Heart left ventricle (tissue), 16 donors: ENCODE measurements around the gene NALCN. TPM values are rescaled to one million over a fixed set of nuclear protein-coding genes. Genes with fewer than 3 reads are reported as not detected.

Source experiments
- ATAC-seq, 4 donors: fragments of 200-7000 bp; cut with Tn5 transposase; one replicate each; pipeline ENCODE4 v1.9.1; 2020 to 2022; ENCODE audit warnings: moderate library complexity in 4 of 4, mild to moderate bottlenecking in 3 of 4, moderate number of reproducible peaks in 1 of 4
- DNase-seq, 5 donors: peaks; one replicate each; pipeline ENCODE4 v3.0.0-alpha.2; 2020
- H3K27ac ChIP-seq, 12 donors: fragments of 200-600 bp; sonication (generic) in 4 of 12; one replicate each; pipeline versions ENCODE4 v1.5.0 to v1.8.0; 2016 to 2022; ENCODE audit warnings: mild to moderate bottlenecking in 2 of 12
- H3K27me3 ChIP-seq, 9 donors: fragments of 200-600 bp; sonication (generic) in 2 of 9; one replicate each; pipeline versions ENCODE4 v1.5.1 to v1.8.0; 2016 to 2022; ENCODE audit warnings: mild to moderate bottlenecking in 3 of 9
- H3K36me3 ChIP-seq, 9 donors: fragments of 200-600 bp; sonication (generic) in 2 of 9; one replicate each; pipeline versions ENCODE4 v1.5.0 to v1.8.0; 2018 to 2022; ENCODE audit warnings: mild to moderate bottlenecking in 2 of 9
- H3K4me1 ChIP-seq, 12 donors: fragments of 200-600 bp; sonication (generic) in 4 of 12; one replicate each; pipeline versions ENCODE4 v1.5.0 to v1.8.0; 2016 to 2022; ENCODE audit warnings: mild to moderate bottlenecking in 3 of 12
- H3K4me3 ChIP-seq, 12 donors: fragments of 200-600 bp; sonication (generic) in 4 of 12; one replicate each; pipeline versions ENCODE4 v1.5.0 to v1.8.0; 2017 to 2022; ENCODE audit warnings: mild to moderate bottlenecking in 9 of 12, moderate library complexity in 4 of 12
- H3K9me3 ChIP-seq, 12 donors: fragments of 200-600 bp; sonication (generic) in 4 of 12; one replicate each; pipeline versions ENCODE4 v1.5.0 to v1.8.0; 2016 to 2022; ENCODE audit warnings: mild to moderate bottlenecking in 1 of 12
- CTCF ChIP-seq, 12 donors: fragments of 200-600 bp; sonication (generic) in 4 of 12; IDR thresholded peaks; one replicate each; pipeline versions ENCODE4 v1.5.0 to v1.8.0; 2018 to 2022; ENCODE audit warnings: antibody characterized with exemption in 12 of 12, mild to moderate bottlenecking in 5 of 12
- POLR2A ChIP-seq, 2 donors: fragments of 450-650 bp; IDR thresholded peaks; one replicate each; pipeline ENCODE4 v1.6.1; 2017; ENCODE audit warnings: antibody characterized with exemption in 2 of 2, mild to moderate bottlenecking in 2 of 2, moderate library complexity in 2 of 2
- WGBS, 4 donors: extraction: QIAGEN DNeasy Blood & Tissue Kit in 2 of 4; methylation state at CpG; one replicate each; pipeline versions ENCODE4 v1.1.5 to v1.1.7; 2013 to 2018; 5-methylcytosine and 5-hydroxymethylcytosine counted together
- intact Hi-C, 10 donors: fragments of 100-400 bp; cut with DNase I; formaldehyde crosslinking; loops; one replicate each; pipeline versions ENCODE4 v1.11.1 to v1.14.2; 2022
- polyA plus RNA-seq, 2 donors: library from polyadenylated mRNA; stranded (reverse); fragments of 200-250 nt; gene quantifications; one replicate each; pipeline ENCODE4 v1.2.3, GENCODE V29; 2013
- total RNA-seq, 9 donors: library from RNA; depleted of rRNA in 2 of 9; stranded (reverse); fragments of >200 nt in 2 of 9; fragmentation: NEBNext Ultra II Directional in 3 of 9; extraction: Animal tissue kit (Norgen Biotek cat#: 25700) in 3 of 9; gene quantifications; one replicate each; pipeline versions ENCODE4 v1.1.0 to v1.2.4, GENCODE V29; 2016 to 2023
- donor health status: ischemic (EF 13 %, LVEDD 7.1; RV severe dilation, severe dysfunction).
- donor health status: healthy with polysubstance abuse.
- donor health status: DM: no; HTN: yes; CAD: no.
- donor health status: DM: no; HTN: no; CAD: no.
- donor health status: ischemic (EF 25% LVEDD 6.9; RV normal size, moderate dysfunction).
- donor health status: ischemic (EF 25% LVEDD 5.7; RV mildly dilated, moderate dysfunction).
- donor health status: healthy.
- donor health status: DM: yes; HTN: yes; CAD: no.
- donor health status: ischemic (EF 35%, LVEDD 5.7; RV mildly dilated, moderate dysfunction).
- donor health status: nonischemic (EF 11% LVEDD 7.7; RV severe dilation, severe dysfunction).
- donor health status: DM: yes; HTN: yes; CAD: no.
- donor health status: PGD.
- donor health status: ischemic (EF 29% LVEDD 5.4; RV normal size, mild dysfunction).
- donor health status: nonischemic (EF 23%, LVEDD 6.1; RV moderate dilation, normal function).

NALCN gene
- total and polyA plus RNA-seq, 11 donors = 1.9 to 11.4 (median 6.8) TPM; not detected in 1

- ATAC-seq (no peak), DNase-seq (no peak)
- H3K4me1 ChIP-seq = no peaks in the 10 kb centered on the region
- TF ChIP-seq POLR2A (IDR thresholded peaks at IDR 0.05) (no peak), CTCF (IDR thresholded peaks at IDR 0.05) (no peak)
- H3K27me3 ChIP-seq = no peaks in the 10 kb centered on the region
- intact Hi-C loops = no loop called here
- H3K36me3 ChIP-seq = no peaks in the 10 kb centered on the region
- WGBS, 4 donors = 46 to 53% (median 49%) methylated on average over 2 of the region's 2 CpGs
- H3K9me3 ChIP-seq = no peaks in the 10 kb centered on the region
- H3K4me3 ChIP-seq = no peak overlapping the region
- no peak overlapping the region for H3K27ac ChIP-seq
Measured at GRCh38 chr13:101394605-101395004, 21.7 kb downstream of the NALCN start.

DNA sequence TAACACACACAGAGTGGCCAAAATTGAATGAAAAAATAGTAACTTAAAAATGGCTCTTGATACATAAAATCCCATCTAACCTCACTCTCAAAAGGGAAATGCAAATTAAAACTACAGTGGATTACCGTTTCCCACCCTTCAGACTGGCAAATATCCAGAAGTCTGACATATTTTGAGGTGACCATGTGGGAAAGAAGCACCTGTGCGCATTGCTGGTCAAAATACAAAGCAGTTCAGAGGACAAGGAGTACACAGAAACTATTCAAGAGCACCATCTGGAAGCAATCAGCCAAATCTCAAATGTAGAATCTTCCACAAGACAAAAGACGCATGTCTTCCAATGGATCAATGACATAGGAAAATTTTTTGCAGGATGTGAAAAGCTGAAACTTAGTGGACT is 23.2 kb downstream of the NALCN start:
- no peaks in the 10 kb centered on the region for H3K27me3 ChIP-seq
- H3K27ac ChIP-seq = no peak overlapping the region
- no peaks in the 10 kb centered on the region for H3K36me3 ChIP-seq
- no peaks in the 10 kb centered on the region for H3K9me3 ChIP-seq
- no peaks in the 10 kb centered on the region for H3K4me1 ChIP-seq
- intact Hi-C loops = no loop called here
- TF ChIP-seq POLR2A (IDR thresholded peaks at IDR 0.05) (no peak), CTCF (IDR thresholded peaks at IDR 0.05) (no peak)
- no peak overlapping the region for H3K4me3 ChIP-seq
- ATAC-seq (no peak), DNase-seq (no peak)
- WGBS, 4 donors = 75 to 78% (median 76%) methylated on average over 3 of the region's 3 CpGs

DNA sequence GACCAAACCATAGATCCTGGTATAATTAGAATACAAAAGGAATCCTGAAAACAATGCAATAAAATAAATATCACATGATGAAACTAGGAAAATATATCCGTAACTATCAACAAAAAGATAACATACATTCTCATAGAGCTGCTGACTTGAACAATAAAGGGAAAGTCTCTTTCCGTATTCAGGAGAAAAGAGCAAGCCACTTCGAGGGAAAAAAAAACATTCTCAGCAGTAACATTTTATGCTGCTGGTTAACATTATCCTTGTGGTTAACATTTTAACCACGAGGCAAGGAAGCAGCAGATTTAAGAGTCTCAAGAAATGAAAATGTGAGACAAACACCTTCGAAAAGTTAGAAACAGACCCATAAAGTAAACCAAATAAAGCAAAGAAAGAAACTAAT is 25.8 kb downstream of the NALCN start:
- DNase-seq = no peak
- intact Hi-C loops = no loop called here
- no peaks in the 10 kb centered on the region for H3K4me1 ChIP-seq

GRCh38 chr13:101384929-101385328 is 31.4 kb downstream of the NALCN start:
- 54 to 63% (median 60%) methylated on average over 3 of the region's 3 CpGs for WGBS, 4 donors
- Histone ChIP-seq H3K4me1 (no peaks in the 10 kb centered on the region), H3K9me3 (no peaks in the 10 kb centered on the region), H3K4me3 (no peak overlapping the region), H3K27ac (no peak overlapping the region), H3K36me3 (no peaks in the 10 kb centered on the region), H3K27me3 (no peaks in the 10 kb centered on the region)
- no peak for ATAC-seq
- no peak for DNase-seq
- TF ChIP-seq CTCF (IDR thresholded peaks at IDR 0.05) (no peak), POLR2A (IDR thresholded peaks at IDR 0.05) (no peak)
- intact Hi-C loops = no loop called here

More for the DNA sequence above, 25.8 kb downstream of the NALCN start:
- 55 to 60% (median 58%) methylated on average over 5 of the region's 5 CpGs for WGBS, 4 donors
- no peak for ATAC-seq
- Histone ChIP-seq H3K27ac (no peak overlapping the region), H3K4me3 (no peak overlapping the region), H3K36me3 (no peaks in the 10 kb centered on the region), H3K27me3 (no peaks in the 10 kb centered on the region), H3K9me3 (no peaks in the 10 kb centered on the region)
- TF ChIP-seq POLR2A (IDR thresholded peaks at IDR 0.05) (no peak), CTCF (IDR thresholded peaks at IDR 0.05) (no peak)
